WERI-Rb-1 (cell line): ENCODE measurements around the gene COL5A3.
A peak's percentile ranks its signal among the peaks of the same experiment; 100 is the strongest.

Experiments
- DNase-seq: peaks from one replicate; pipeline ENCODE4 v3.0.0-alpha.2; 2020
- H3K27ac ChIP-seq: fragments of 250-450 bp; sonication (Bioruptor Pico); 2 replicates; pipeline ENCODE4 v1.5.1; 2020; ENCODE audit warnings: mild to moderate bottlenecking, moderate library complexity
- H3K27me3 ChIP-seq: fragments of 250-450 bp; sonication (Bioruptor Pico); 2 replicates; pipeline ENCODE4 v1.5.1; 2021; ENCODE audit warnings: mild to moderate bottlenecking, low read depth, moderate library complexity; ENCODE audit not compliant: insufficient read depth, severe bottlenecking
- H3K36me3 ChIP-seq: fragments of 250-450 bp; sonication (Bioruptor Pico); 2 replicates; pipeline ENCODE4 v1.5.1; 2020; ENCODE audit warnings: mild to moderate bottlenecking, moderate library complexity
- H3K4me3 ChIP-seq: 2 replicates; pipeline ENCODE4 v1.5.1; 2011; ENCODE audit warnings: low read depth, mild to moderate bottlenecking, control low read depth, low read length
- H3K9me3 ChIP-seq: fragments of 250-450 bp; sonication (Bioruptor Pico); 2 replicates; pipeline ENCODE4 v1.5.1; 2021; ENCODE audit warnings: mild to moderate bottlenecking, moderate library complexity; ENCODE audit not compliant: severe bottlenecking
- CTCF ChIP-seq: IDR thresholded peaks from 2 replicates; pipeline ENCODE4 v1.5.1; 2011; ENCODE audit warnings: low read depth, mild to moderate bottlenecking, control low read depth, inconsistent platforms, low read length

The COL5A3 gene

GRCh38 chr19:10006335-10006708 lies 4.0 kb downstream of the COL5A3 start:
- no peak for TF ChIP-seq CTCF
- Histone ChIP-seq H3K27ac (no peak overlapping the region), H3K4me3 (no peak overlapping the region), H3K27me3 (peaks cover 44% of the 10 kb centered on the region), H3K9me3 (no peaks in the 10 kb centered on the region), H3K36me3 (no peaks in the 10 kb centered on the region)
- no peak for DNase-seq

GRCh38 chr19:10005632-10006334 lies 4.5 kb downstream of the COL5A3 start:
- Histone ChIP-seq H3K27me3 (peaks cover 38% of the 10 kb centered on the region), H3K36me3 (no peaks in the 10 kb centered on the region), H3K4me3 (no peak overlapping the region), H3K27ac (no peak overlapping the region), H3K9me3 (no peaks in the 10 kb centered on the region)
- DNase-seq, result no peak
- TF ChIP-seq CTCF, result no peak

- H3K9me3 ChIP-seq, result no peaks in the 10 kb centered on the region
- no peak overlapping the region for H3K4me3 ChIP-seq
- DNase-seq, result no peak
- no peak overlapping the region for H3K27ac ChIP-seq
- TF ChIP-seq CTCF, result no peak
- H3K36me3 ChIP-seq, result no peaks in the 10 kb centered on the region
- H3K27me3 ChIP-seq, result peaks cover 33% of the 10 kb centered on the region
Observed at GRCh38 chr19:10004617-10005016, 5.7 kb downstream of the COL5A3 start.

GRCh38 chr19:10003271-10003670 lies 7.0 kb downstream of the COL5A3 start:
- no peaks in the 10 kb centered on the region for H3K36me3 ChIP-seq
- no peak for DNase-seq
- no peak for TF ChIP-seq CTCF
- no peaks in the 10 kb centered on the region for H3K9me3 ChIP-seq
- H3K27me3 ChIP-seq, result peaks cover 24% of the 10 kb centered on the region
- no peak overlapping the region for H3K27ac ChIP-seq
- H3K4me3 ChIP-seq, result no peak overlapping the region

GRCh38 chr19:10001899-10002298 lies 8.4 kb downstream of the COL5A3 start:
- Histone ChIP-seq H3K36me3 (no peaks in the 10 kb centered on the region), H3K27ac (no peak overlapping the region), H3K27me3 (peaks cover 22% of the 10 kb centered on the region), H3K9me3 (no peaks in the 10 kb centered on the region), H3K4me3 (no peak overlapping the region)
- peak; percentile 37 for DNase-seq
- TF ChIP-seq CTCF, result peak; percentile 78

- Histone ChIP-seq H3K9me3 (no peaks in the 10 kb centered on the region), H3K27me3 (peaks cover 34% of the 10 kb centered on the region), H3K4me3 (no peak overlapping the region), H3K27ac (no peak overlapping the region), H3K36me3 (no peaks in the 10 kb centered on the region)
- DNase-seq, result peak; percentile 72
- TF ChIP-seq CTCF, result peak; percentile 88
Observed at GRCh38 chr19:10000171-10000826, 10.0 kb downstream of the COL5A3 start.
